HPDE6-E6E7 (cell line): ENCODE measurements around the gene HK1.
"Not testable (repeated sequence)": the region's sequence is repeated elsewhere in the genome, so short reads cannot be mapped to it uniquely, and the experiment has no call there.

Experiments
- DNase-seq: peaks from one replicate; pipeline ENCODE4 v3.0.0; 2011; ENCODE audit warnings: missing footprints; ENCODE audit errors: extremely low spot score

HK1 gene

DNA sequence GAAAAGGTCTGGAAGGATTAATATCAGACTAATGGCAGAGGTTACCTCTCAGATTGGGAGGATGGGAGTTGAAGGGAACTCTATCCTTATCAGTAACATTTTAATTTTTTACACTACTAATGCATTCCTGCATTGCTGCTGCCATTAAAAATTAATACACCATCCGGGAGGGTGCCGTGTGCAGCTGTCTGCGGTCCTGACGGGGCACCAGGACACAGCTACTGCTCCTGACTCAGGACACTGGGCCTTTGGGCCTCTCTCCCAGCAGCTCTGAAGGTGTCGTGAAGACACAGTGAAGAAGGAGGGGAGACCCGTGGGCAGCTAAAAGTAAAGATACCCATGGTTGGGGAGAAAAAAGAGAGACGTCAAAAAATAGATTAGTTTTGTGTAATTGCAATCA lies 23.4 kb upstream of the HK1 start:
- DNase-seq = no peak

DNA sequence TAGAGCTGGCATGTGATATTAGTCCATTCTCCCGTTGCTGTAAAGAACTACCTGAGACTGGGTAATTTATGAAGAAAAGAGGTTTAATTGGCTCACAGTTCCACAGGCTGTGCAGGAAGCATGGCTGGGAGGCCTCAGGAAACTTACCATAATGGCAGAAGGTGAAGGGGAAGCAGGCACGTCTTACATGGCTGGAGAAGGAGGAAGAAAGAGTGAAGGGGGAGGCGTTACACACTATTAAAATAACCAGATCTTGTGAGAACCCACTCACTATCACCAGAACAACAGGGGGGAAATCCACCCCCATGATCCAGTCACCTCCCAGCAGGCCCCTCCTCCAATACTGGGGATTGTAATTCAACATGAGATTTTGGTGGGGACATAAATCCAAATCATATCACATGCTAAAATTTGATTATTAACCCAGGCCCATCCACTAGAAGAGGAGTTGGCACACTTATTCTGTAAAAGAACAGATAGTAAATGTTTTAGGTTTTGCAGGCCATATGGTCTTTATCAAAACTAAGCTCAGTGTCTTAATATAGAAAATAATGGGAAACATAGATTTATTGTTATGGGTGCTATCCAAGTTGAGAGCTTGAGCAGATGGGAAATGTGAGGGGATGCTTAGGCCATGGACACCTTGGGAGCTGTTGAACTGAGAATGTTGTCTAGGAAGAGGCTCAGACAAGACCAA lies 18.6 kb upstream of the HK1 start:
- DNase-seq = no peak

DNA sequence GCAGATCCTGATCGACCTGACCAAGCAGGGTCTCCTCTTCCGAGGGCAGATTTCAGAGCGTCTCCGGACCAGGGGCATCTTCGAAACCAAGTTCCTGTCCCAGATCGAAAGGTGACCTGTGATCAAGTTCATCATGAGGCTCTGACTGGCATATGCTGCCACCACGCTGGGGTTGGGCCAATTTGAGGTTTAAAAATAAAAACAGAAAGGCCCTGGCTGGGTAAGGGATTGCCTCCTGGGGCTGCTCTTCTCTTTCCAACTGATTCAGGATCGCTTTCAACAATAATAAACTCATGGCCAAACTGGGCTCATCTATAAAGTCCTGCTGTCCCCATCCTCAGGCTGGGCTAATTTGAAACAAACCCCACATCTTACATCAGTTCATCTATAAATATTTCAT lies 17.1 kb upstream of the HK1 start:
- DNase-seq = no peak

DNA sequence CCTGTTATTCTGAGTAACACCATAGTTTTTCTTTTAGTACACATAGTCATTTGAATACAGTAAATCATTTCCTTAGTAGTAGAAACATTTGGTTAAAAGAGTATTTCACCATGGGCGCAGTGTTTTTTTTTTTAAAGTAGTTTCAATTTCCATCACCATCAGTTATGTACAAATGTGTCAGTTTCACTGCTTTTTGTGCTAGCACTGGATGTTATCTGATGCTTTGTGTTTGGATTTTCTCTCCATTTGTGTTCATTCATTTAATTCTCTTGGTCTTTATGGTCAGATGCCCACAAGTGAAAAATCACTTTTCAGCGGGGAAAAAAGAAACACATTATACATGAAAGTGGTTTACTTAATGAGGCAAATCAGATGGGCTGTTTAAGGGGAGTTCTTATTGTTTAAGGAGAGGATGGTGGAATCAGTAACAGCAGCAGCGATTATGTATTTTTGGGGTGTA lies 16.0 kb upstream of the HK1 start:
- DNase-seq = no peak

DNA sequence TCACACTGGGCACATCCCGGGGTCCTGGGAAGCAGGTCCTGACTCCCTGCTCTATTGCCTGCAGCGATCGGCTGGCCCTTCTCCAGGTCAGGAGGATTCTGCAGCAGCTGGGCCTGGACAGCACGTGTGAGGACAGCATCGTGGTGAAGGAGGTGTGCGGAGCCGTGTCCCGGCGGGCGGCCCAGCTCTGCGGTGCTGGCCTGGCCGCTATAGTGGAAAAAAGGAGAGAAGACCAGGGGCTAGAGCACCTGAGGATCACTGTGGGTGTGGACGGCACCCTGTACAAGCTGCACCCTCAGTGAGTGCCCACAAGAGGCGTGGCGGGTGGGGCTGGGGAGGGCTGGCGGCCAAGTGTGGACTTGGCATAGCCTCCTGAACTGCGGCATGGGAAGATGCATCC lies 12.8 kb upstream of the HK1 start:
- no peak for DNase-seq

DNA sequence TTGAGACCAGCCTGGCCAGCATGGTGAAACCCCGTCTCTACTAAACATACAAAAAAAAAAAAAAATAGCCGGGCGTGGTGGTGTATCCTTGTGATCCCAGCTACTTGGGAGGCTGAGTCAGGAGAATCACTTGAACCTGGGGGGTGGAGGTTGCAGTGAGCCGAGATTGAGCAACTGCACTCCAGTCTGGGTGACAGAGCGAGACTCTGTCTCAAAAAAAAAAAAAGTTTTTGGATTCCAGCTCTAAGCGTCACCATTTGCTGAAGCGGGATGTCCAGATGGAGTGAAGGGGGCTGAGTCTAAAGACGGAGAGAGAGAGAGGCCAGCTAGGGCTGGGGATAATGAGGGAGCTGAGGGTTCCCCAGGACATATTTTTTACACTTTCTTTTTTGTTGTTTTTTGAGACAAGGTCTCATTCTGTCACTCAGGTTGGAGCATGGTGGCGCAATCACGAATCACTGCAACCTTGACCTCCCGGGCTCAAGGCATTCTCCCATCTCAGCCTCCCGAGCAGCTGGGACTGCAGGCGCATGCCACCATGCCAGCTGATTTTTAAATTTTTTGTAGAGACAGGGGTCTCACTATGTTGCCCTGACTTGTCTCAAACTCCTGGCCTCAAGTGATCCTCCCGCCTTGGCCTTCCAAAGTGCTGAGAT lies 9.4 kb upstream of the HK1 start:
- DNase-seq = no peak

DNA sequence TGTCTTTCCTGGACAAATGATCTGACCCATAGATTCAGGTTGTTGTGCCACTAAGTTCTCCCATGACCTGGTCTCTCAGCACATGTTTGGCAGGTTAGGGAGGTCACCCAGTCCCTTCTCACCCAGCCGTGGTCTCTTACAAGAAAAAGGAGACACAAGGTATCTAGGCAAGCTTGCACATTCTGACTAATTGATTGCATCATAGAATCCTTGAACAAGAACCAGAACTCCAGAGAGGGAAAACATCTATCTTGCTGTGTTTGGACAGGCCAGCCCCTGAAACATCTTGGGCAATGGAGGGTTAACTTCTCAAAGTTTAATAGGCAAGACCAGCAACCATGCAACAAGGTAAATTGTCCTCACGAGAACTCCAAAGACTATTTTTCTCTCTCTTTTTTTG lies 8.5 kb upstream of the HK1 start:
- no peak for DNase-seq

DNA sequence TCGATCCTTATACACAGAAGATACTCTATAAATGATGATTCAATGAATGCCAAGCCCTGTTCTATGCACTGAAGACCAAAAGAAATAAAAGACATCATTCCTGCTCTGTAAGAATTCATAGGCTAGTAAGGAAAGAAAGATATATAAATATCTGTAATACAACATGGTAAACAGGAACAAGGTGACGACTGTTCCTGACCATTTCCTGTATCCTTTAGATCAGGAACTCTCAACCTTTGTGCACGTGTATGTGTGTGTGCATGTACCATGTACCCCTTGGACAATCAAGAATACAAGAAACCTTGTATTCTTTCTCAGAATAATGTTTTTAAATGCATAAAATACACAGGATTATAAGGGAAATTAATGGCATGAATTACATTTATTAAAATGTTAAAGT lies 7.3 kb upstream of the HK1 start:
- DNase-seq = no peak

DNA sequence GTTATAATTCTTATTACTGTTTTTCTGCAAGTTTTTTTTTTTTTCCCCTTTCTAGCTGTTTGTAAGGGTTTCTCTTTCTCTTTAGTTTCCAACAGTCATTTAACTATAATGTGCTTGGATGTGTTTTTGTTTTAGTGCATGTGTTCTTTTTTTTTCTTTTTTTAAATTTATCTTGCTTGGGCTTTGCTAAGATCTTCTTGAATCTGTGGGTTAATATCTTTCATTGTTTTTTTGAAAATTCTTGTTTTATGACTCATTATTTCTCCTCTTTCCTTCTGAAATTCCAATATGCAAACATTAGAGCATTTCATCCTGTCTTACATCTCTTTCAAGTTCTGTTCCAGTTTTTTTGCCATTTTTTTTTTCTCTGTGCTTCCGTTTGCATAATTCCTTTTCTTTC lies 5.7 kb upstream of the HK1 start:
- no peak for DNase-seq

DNA sequence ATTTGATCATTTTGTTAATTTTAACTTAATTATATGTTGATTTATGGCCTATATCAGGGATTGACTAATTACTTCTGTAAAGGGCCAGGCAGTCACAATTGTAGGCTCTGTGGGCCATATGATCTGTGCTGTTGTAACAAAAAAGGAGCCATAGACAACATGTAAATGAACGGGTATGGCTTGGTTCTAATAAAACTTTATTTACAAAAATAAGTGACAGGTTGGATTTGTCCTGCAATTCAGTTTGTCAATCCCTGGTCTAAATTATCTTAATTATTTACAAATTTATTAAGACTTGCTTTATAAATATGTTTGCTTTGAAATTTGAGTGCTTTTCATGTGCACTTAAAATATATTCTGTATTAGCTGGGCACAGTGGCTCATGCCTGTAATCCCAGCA lies 2.9 kb upstream of the HK1 start:
- no peak for DNase-seq

DNA sequence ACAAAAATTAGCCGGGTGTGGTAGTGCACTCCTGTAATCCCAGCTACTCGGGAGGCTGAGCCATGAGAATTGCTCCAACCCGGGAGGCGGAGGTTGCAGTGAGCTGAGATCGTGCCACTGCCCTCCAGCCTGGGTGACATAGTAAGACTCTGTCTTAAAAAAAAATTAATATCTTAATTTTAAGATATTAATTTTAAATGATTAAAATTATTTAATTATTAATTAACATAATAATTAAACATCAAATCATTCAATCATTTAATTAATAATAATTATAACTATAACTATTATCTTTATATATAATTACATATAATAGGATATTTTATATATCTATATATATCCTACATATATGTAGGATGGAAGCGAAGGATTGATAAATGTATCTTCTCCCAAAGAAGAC lies 1.8 kb upstream of the HK1 start:
- no peak for DNase-seq

DNA sequence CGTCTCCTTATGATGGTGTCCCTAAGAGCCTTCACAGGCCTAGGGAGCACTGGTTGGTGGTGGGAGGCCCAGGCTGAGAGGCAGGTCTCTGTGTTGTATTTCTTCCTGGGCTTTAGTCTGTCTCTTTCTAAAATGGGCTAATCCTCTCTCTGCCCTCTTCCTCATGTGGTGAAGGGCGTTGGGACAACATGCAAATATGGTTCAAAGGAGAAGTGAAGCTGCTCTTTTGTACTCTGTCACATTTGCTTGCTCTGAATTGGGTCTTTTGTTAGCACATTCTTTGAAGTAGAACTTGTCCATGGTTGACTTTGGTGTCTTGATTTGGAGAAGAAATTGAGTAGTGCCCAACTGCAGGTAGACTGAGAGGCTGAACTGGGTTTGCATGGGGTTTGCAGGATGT lies 814 bp downstream of the HK1 start:
- DNase-seq = no peak

DNA sequence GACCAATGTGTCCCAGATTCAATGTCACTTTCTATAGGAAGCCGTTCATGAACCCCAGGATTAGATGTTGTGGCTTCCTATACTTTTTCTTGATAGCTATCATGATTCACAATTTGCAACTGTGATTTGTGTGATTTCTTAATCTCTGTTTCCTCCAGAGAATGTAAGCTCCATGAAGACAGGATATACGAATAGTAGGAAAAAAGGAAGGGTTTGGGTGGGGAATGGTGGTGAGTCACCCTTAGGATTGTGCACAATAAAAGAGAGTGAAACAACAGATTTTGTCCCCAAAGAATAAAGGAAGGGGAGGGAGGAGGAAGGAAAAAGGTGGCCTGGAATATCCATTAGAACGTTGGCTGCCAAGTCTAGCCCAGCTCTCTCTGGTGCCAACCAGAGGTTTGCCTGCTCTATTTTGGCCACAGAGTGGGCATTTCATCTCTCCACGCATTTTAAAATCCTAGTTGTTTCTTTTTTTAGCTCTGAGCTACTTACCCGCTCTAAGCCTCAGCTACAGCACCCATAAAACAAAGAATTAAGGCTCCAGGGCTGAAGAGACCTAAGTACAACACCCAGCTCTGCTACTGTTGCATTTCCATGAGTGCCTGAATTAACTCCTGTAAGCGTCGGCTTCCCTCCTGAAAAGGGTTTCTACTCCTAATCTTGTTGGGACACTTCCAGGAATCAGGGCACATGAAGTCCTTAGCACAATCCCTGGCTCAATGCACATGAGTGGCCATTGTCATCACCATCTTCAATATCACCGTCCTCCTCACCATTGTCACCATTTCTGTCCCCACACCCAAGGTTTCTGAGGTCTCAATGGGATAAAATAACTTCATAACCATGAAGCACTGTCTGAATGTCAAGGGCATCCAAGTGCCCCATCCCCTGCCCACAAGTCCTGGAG lies 3.5 kb downstream of the HK1 start:
- DNase-seq = no peak

DNA sequence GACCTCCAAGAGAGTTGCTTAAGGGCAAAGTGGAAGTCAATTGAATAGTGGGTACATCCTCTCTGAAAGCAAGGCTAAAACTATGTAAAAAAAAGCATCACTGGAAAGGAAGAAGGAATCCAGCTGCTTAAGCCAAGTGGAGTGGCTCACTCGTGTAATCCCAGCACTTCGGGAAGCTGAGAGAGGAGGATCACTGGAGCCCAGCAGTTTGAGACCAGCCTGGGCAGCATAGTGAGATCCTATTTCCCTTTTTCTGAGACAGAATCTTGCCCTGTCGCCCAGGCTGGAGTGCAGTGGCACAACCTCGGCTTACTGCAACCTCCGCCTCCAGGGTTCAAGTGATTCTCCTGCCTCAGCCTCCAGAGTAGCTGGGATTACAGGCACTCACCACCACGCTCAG lies 6.1 kb downstream of the HK1 start:
- DNase-seq = not testable (repeated sequence)

DNA sequence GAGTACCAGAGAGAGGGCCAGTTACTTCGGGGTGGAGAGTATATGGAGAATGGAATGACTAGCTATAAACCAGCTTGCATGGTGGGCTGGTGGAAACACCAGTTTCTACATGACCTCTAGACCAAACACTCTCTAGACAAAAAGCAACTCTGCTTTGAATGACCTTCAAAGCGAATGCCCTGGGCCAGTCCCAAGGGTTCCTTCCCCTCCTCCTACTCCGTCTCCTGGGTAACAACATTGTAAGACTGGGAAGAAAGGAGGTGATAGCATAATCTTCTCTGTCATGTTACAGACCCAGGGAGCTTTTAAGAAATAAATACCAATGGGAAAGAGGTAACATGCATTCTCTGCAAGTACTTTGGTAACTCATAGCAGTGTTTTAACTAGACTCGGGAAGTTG lies 7.4 kb downstream of the HK1 start:
- no peak for DNase-seq

DNA sequence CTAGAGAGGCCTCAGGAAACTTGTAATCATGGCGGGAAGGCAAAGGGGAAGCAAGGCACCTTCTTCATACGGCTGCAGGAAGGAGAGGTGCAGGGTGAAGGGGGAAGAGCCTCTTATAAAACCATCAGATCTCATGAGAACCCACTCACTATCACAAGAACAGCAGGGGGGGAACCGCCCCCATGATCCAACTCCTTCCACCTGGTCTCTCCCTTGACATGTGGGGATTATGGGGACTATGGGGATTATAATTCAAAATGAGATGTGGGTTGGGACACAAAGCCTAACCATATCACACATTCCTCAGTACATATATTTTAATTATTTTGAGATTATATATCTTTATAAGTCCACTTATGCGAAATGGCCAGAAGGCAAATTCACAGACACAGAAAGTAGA lies 8.9 kb downstream of the HK1 start:
- no peak for DNase-seq

DNA sequence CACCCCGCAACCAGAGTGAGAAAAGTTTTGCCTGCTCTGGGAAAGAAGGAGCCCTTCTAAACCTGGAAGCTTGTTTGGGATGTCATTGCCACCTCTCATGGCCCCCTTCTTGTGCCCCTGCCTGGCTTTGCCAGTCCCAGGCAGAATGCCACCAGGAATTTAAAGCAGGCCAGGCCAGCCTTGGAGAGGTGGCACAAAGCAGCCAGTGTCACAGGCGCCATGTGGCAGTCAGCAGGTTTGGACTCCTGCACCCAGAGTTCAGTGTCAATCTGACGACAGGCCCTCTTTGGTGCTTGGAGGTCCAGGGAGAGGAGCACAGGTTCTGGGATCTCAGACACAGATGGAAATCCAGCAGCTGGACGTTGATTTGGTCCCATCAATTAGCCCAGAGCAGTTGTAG lies 12.7 kb downstream of the HK1 start:
- DNase-seq = no peak

DNA sequence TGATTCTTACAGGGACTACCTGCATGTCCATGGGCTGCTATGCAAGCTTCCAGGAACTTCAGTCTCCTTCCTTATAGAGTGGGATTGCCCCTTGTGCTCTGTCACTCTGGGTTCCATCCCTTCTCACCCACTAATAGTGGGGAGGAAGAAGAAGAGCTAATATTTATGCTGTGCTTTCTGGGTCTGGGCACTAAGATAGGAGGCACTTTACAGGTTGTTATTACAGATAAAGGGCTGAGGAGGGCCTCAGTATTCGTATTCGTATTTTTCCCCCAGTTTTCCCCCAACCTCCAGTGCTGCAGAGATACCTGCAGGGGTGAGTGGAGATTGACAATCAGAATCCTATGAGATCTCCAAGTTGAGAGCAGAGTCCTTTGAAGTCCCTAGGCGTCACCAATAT lies 14.2 kb downstream of the HK1 start:
- DNase-seq = no peak

DNA sequence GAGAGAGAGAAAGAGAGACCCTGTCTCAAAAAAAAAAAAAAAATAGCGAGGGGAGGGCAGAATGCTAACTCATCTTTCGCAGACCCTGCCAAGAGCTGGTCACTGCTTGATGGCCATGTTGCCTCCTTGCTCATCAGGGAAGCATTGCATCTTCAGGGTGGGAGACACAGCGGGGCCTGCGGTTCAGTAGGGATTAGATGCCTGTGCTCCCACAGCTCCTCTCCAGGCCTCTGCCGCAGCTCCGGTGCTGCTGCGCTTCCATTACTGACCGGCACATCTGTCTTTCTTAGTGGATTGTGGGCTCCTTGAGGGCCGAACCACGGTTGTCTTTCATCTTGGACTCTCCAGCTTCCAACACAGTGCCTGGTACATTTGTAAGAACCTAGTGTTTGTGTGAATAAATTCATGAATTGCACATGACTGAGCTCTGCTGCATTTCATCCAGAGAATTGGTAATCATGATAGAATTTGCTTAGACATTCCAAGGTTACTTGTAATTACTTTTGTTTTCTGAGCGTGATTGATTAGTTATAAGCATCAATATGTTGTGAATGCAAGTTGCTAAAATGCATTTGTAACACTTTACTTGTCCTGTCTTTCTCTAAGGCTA lies 16.8 kb downstream of the HK1 start:
- DNase-seq = no peak

DNA sequence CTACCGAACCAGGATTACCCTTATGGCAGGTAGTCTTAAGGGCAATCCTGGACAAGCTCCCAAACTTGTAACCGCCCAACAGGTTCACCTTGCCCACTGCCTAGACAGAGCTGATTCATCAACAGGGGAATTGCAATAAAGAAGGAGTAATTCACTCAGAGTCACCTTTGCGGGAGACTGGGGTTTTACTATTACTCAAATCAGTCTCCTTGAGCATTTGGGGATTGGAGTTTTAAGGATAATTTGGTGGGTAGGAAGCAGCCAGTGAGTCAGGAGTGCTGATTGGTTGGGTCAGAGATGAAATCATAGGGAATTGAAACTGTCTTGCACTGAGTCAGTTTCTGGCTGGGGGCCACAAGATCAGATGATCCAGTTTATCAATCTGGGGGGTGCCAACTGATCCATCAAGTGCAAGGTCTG lies 25.3 kb downstream of the HK1 start:
- DNase-seq = no peak

DNA sequence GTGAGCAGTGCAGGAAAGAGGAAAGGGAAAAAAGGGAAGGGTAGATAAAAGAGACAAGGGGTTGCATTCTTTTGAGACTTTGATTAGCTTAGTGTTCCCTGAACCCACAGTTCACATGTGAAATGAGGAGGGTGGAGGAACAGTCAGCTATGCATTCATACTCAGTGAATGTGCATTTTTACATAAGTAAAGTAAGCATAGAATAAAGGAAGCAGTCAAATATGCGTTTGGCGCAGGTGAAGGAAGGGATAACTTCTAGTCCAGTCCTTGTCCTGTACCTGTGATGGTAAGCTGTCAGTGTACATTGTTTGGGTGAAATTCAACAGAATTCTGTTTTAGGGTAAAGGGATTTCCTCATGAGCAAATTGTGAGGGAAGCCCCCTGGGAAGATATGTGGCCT lies 28.1 kb downstream of the HK1 start:
- DNase-seq = no peak

DNA sequence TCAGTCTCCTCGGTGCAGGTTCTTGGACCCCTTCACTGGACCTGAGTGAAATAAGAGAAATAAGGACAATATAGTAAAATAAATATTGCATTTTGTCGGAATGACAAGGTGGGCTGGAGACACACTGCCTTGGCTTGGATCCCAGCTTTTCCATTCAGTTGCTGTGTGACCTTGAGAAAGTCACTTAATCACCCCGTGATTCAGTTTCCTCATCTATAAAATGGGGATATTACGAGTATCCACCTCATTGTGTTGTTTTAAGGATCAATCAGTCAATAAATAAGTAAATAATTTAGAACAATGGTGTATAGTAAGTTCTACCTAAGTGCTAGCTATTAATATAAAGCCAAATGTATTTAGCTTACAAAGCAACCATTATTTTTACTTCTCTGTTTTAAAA lies 29.1 kb downstream of the HK1 start:
- DNase-seq = no peak
